A549 treated with AZD9567 at 1 μM for 4 hours (cell line): Measurements from ENCODE around the gene ZNF76. TPM values are rescaled to one million over a fixed set of nuclear protein-coding genes. Genes with fewer than 3 reads are reported as not detected.

Experiments
- total RNA-seq: library from RNA; stranded (reverse); fragments of 200-300 nt; extraction: Qiagen RNA extraction; gene quantifications from 5 replicates; pipeline ENCODE4 v1.2.3, GENCODE V29; 2022; ENCODE audit not compliant: insufficient read depth

ZNF76 gene
- total RNA-seq, result 10.6 to 13.4 TPM (median 10.8 TPM) in 5 replicates

DNA sequence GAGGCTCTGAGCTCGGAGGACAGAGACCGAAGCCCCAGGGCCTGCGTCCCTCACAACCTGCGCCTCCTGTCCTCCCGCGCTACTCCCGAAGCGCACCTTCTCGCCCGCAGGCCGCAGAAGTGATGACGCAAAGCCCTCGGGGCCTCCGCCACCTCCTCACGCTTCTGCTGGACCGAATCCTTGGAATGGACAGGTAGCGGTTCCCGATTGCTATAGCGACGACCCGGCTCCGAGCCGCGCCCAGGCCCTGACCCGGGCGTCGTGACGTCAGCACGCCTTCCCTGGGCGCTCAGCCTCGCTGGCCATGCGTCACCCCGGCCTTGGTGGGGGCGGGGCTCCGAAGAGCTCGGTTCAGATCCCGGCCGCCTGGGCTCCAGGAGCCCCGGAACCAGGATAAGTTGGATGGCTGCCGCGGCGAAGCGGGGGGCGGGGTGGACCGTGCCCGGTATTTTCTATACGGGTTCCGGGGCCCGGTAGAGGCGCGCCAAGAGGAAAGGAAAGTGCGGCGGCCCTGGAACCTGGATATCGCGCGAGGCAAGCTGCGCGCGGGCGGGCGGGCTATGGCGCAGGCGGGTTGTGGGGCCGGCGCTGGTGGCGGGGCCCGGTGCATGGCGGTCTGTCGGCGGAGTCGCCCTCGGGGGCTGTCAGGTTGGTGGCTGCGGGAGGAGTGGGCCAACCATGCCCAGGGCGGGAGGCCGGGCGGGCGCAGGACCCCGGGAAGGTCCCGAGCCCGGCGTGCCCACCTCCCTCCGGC is at the start of gene ZNF76:
Gene ZNF76, plus strand, starts transcription at position 542 of the 754 bp plus-strand sequence. CDS start 21,417 bp downstream, outside the sequence.

GRCh38 chr6:35213824-35214756 is 45.4 kb upstream of the ZNF76 start, which contains the start of gene SCUBE3:
SCUBE3 (plus strand) TSS chr6:35213956; CDS start chr6:35214419, 463 bp downstream.

GRCh38 chr6:35297601-35298481 is 38.3 kb downstream of the ZNF76 start, which contains the start of gene DEF6:
DEF6 (plus strand) TSS chr6:35297818; CDS start chr6:35297857, 39 bp downstream.

GRCh38 chr6:35342258-35343091 is 82.9 kb downstream of the ZNF76 start, which contains the start of gene PPARD:
PPARD (plus strand) TSS chr6:35342558; CDS start chr6:35411088, 68,530 bp downstream.

Other genes starting within 250 kb of the ZNF76 start
- not detected in 5 replicates for gene TCP11, start 118.4 kb upstream of the ZNF76 start, total RNA-seq
- 0.01 to 0.05 TPM (median 0.03 TPM) in 4 of 5 replicates, not detected in the other for gene SCUBE3, start 45.8 kb upstream of the ZNF76 start, total RNA-seq
- gene DEF6, start 38.1 kb downstream of the ZNF76 start, total RNA-seq, result 0.08 to 0.20 TPM (median 0.09 TPM) in 4 of 5 replicates, not detected in the other
- gene PPARD, start 82.8 kb downstream of the ZNF76 start, total RNA-seq, result 5.0 to 7.1 TPM (median 6.4 TPM) in 5 replicates
- gene FANCE, start 192.6 kb downstream of the ZNF76 start, total RNA-seq, result 3.9 to 4.4 TPM (median 4.3 TPM) in 5 replicates
- gene RPL10A, start 208.7 kb downstream of the ZNF76 start, total RNA-seq, result 1,407 to 1,588 TPM (median 1,574 TPM) in 5 replicates
- 3.5 to 7.6 TPM (median 7.1 TPM) in 5 replicates for gene TEAD3, start 237.3 kb downstream of the ZNF76 start, total RNA-seq